OCI-LY3 (cell line): ENCODE results near the gene STARD3.

ENCODE experiments used
- H2AFZ ChIP-seq: fragments of 200-600, 300-600 bp; shearing (Covaris generic); 2 replicates; pipeline ENCODE4 v1.6.0; 2014; ENCODE audit warnings: antibody characterized with exemption, low read depth, low read length
- H3K27ac ChIP-seq: fragments of 200-600, 300-600 bp; sonication (generic); 2 replicates; pipeline ENCODE4 v1.5.1; 2014; ENCODE audit warnings: mild to moderate bottlenecking, low read length, moderate library complexity, mixed read lengths
- H3K27me3 ChIP-seq: fragments of 200-600, 300-600 bp; sonication (generic); 2 replicates; pipeline ENCODE4 v1.6.1; 2014; ENCODE audit warnings: low read depth, low read length, mixed read lengths
- H3K36me3 ChIP-seq: fragments of 200-600, 300-600 bp; sonication (generic); replicated peaks from 2 replicates; pipeline ENCODE3; 2014; ENCODE audit warnings: low read depth, low read length, mixed read lengths
- H3K4me1 ChIP-seq: fragments of 300-600, 200-600 bp; sonication (generic); 2 replicates; pipeline ENCODE4 v1.6.1; 2014; ENCODE audit warnings: low read length, mixed read lengths
- H3K4me2 ChIP-seq: fragments of 200-600, 300-600 bp; sonication (generic); 2 replicates; pipeline ENCODE4 v1.6.1; 2014; ENCODE audit warnings: low read length, mixed read lengths
- H3K4me3 ChIP-seq: fragments of 300-600, 200-600 bp; sonication (generic); 2 replicates; pipeline ENCODE4 v1.5.1; 2014; ENCODE audit warnings: antibody characterized with exemption, mild to moderate bottlenecking, low read length, moderate library complexity
- H3K79me2 ChIP-seq: fragments of 300-600, 200-600 bp; shearing (Covaris generic); 2 replicates; pipeline ENCODE4 v1.6.1; 2014; ENCODE audit warnings: mild to moderate bottlenecking, low read length, mixed read lengths
- H3K9ac ChIP-seq: fragments of 300-600, 200-600 bp; shearing (Covaris generic); 2 replicates; pipeline ENCODE4 v1.6.0; 2014; ENCODE audit warnings: mild to moderate bottlenecking, low read length, moderate library complexity
- H3K9me3 ChIP-seq: fragments of 200-600, 300-600 bp; shearing (Covaris generic); 2 replicates; pipeline ENCODE4 v1.6.1; 2014; ENCODE audit warnings: low read length, mixed read lengths; ENCODE audit not compliant: insufficient read depth
- H4K20me1 ChIP-seq: fragments of 200-600, 300-600 bp; sonication (generic); 2 replicates; pipeline ENCODE4 v1.6.1; 2016; ENCODE audit warnings: low read length, mixed read lengths; ENCODE audit not compliant: insufficient read depth
- CTCF ChIP-seq: fragments of 200-600, 300-600 bp; sonication (generic); IDR thresholded peaks from 2 replicates; pipeline ENCODE4 v1.5.1; 2014; ENCODE audit warnings: antibody characterized with exemption, low read length, low read depth
- EZH2phosphoT487 ChIP-seq: fragments of 200-600 bp; shearing (Covaris generic); IDR thresholded peaks from 2 replicates; pipeline ENCODE4 v1.6.1; 2018; ENCODE audit warnings: antibody characterized with exemption, mixed run types, low read depth

The STARD3 gene

GRCh38 chr17:39618246-39618913 is 18.6 kb upstream of the STARD3 start:
- Histone ChIP-seq H3K4me2 (peak overlapping the region; percentile 94), H3K9ac (peak overlapping the region; percentile 77), H2AFZ (peak overlapping the region; percentile 80), H3K9me3 (no peaks in the 10 kb centered on the region), H4K20me1 (no peaks in the 10 kb centered on the region), H3K4me1 (peaks cover 38% of the 10 kb centered on the region), H3K27me3 (no peaks in the 10 kb centered on the region), H3K27ac (peak overlapping the region; percentile 19; the same call in 1 of the 2 replicates), H3K36me3 (no peaks in the 10 kb centered on the region), H3K4me3 (peak overlapping the region; percentile 84), H3K79me2 (no peaks in the 10 kb centered on the region)
- TF ChIP-seq CTCF (no peak), EZH2phosphoT487 (no peak)

GRCh38 chr17:39618956-39619785 is 17.8 kb upstream of the STARD3 start:
- Histone ChIP-seq H3K4me2 (peak overlapping the region; percentile 94), H3K4me3 (peak overlapping the region; percentile 84), H3K27me3 (no peaks in the 10 kb centered on the region)

GRCh38 chr17:39619786-39620101 is 17.2 kb upstream of the STARD3 start:
- Histone ChIP-seq H3K9ac (no peak overlapping the region), H3K4me1 (peaks cover 42% of the 10 kb centered on the region), H3K4me3 (no peak overlapping the region), H3K27ac (no peak overlapping the region), H3K36me3 (no peaks in the 10 kb centered on the region), H3K79me2 (no peaks in the 10 kb centered on the region), H3K9me3 (no peaks in the 10 kb centered on the region), H2AFZ (no peak overlapping the region), H3K4me2 (no peak overlapping the region), H3K27me3 (no peaks in the 10 kb centered on the region), H4K20me1 (no peaks in the 10 kb centered on the region)
- TF ChIP-seq CTCF: no peak
- no peak for TF ChIP-seq EZH2phosphoT487

More at GRCh38 chr17:39618956-39619785, 17.8 kb upstream of the STARD3 start:
- Histone ChIP-seq H4K20me1 (no peaks in the 10 kb centered on the region), H3K9me3 (no peaks in the 10 kb centered on the region), H3K27ac (no peak overlapping the region), H3K9ac (peak overlapping the region; percentile 77), H3K79me2 (no peaks in the 10 kb centered on the region), H2AFZ (no peak overlapping the region), H3K4me1 (peaks cover 43% of the 10 kb centered on the region), H3K36me3 (no peaks in the 10 kb centered on the region)
- TF ChIP-seq EZH2phosphoT487: no peak
- TF ChIP-seq CTCF: no peak

DNA sequence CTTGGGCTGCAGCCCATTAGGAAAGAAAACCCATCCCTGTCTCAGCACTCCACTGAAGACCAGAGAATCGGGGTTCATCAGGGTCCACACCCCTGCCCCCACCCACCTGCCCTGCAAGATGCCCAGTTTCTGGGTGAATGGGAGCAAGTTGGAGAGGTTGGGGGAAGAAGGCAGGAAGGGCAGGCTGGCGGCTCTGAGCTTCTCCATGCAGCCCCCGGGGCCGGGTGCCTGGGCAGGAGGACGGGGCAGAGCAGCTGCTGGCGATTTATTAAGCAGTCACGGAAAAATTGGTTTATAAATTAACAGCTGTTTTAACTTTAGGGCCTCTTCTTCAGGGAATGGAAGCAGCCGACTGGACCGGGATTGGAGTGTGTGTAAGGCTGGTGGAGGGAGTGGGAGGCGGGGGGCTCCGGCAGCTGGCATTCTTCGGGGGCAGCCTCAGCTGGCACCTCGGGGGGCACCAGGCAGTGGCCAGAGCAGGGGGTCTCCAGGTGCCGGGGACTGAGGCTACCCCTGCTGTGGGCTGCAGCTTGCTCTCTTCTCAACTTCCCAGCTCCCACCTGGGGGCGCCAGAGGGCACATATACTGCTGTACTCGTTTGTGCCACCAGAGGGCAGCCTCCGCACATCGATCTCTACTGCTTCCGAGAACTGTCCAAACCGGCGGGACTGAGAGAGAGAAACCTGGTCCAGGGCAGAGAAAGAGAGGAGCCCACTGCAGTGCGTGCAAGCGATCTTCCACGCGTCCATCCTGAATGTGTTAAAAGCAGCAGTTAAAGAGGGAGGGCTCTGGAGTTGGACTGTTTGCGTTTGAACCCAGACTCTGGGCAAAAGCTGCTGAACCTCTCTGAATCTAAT is 15.2 kb upstream of the STARD3 start:
- peak overlapping the region; percentile 72 for H3K4me3 ChIP-seq

More for the DNA sequence above, 15.2 kb upstream of the STARD3 start:
- H4K20me1 ChIP-seq: no peaks in the 10 kb centered on the region
- H3K9ac ChIP-seq: peak overlapping the region; percentile 62
- TF ChIP-seq CTCF: peak; percentile 100
- no peak for TF ChIP-seq EZH2phosphoT487
- H3K4me2 ChIP-seq: peak overlapping the region; percentile 82
- H3K9me3 ChIP-seq: no peaks in the 10 kb centered on the region
- no peaks in the 10 kb centered on the region for H3K27me3 ChIP-seq
- H2AFZ ChIP-seq: peak overlapping the region; percentile 74
- H3K27ac ChIP-seq: peak overlapping the region; percentile 88
- H3K4me1 ChIP-seq: peaks cover 33% of the 10 kb centered on the region
- no peaks in the 10 kb centered on the region for H3K79me2 ChIP-seq
- H3K36me3 ChIP-seq: no peaks in the 10 kb centered on the region
